GM21528 (cell line): ENCODE measurements around the gene PLCB1.
A peak's percentile ranks its signal among the peaks of the same experiment; 100 is the strongest.

Source experiments
- ATAC-seq: cut with Tn5 transposase; IDR thresholded peaks from one replicate; pipeline ENCODE4 v1.9.1; 2021; ENCODE audit warnings: mild to moderate bottlenecking, moderate library complexity; ENCODE audit not compliant: unreplicated experiment, low FRiP score

PLCB1 gene

GRCh38 chr20:8128291-8129060 is 3.6 kb upstream of the PLCB1 start:
- ATAC-seq: no peak

DNA sequence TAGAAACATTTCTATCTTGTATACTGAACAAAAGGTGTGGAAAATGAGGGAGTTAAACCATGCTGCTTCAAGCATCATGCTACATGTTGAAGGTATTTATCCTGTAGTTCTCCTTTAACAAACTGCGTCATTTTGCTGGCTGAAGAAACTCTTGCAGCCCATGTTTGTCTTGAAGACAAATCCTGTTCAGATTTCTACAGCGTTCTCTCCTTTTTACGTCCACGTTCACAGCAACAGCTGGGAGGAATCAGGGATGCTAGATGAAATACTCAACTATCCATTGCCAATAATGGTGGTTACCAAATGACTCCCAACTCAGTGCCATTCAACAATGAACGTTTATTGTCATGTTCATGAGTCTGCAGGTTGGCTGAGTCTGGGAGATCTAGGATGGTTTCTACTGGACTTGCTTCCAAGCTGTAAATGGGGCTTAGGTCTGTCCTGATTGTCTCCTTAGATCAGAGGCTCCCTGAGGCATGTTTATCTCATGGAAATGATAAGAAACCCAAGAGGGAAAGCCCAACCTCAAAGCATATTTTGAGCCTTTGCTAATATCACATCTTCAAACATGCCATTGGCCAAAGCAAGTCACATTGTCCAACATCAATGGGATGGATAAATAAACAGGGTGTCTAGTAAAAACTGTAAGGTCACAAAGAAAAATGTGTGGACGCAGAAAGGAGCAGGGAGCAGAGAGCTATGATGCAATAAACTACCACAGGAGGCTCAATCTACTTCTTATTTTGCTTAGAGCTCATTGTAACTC is 2.7 kb upstream of the PLCB1 start:
- no peak for ATAC-seq

DNA sequence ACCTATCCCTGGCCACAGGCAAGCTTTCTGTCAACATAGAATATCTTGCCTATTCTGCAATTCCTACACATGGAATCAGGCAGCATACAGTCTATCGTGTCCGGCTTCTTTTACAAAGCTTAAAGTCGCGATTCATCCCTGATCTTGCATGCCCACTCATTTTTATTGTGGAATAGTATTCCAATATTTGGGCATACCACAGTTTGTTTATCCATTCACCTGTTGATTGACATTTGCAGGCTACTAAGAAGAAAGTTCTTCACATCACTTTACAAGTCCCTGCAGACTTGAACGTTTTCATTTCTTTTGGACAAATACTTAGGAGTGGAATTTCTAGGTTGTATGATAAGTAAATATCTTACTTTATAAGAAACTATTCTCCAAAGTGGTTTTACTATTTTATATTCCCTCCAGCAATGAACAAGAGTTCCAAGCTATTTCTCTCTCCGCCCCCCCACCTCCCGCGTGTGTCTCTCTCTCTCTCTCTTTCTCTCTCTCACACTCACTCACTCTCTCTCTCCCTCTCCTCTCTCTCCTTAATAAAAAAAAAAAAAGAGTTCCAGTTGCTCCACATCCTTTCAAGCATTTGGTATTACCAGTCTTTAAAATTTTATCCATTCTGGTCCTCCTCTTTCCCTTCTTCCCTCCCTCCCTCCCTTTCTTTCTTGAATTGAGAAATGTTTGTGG is 1.1 kb upstream of the PLCB1 start:
- ATAC-seq: no peak

DNA sequence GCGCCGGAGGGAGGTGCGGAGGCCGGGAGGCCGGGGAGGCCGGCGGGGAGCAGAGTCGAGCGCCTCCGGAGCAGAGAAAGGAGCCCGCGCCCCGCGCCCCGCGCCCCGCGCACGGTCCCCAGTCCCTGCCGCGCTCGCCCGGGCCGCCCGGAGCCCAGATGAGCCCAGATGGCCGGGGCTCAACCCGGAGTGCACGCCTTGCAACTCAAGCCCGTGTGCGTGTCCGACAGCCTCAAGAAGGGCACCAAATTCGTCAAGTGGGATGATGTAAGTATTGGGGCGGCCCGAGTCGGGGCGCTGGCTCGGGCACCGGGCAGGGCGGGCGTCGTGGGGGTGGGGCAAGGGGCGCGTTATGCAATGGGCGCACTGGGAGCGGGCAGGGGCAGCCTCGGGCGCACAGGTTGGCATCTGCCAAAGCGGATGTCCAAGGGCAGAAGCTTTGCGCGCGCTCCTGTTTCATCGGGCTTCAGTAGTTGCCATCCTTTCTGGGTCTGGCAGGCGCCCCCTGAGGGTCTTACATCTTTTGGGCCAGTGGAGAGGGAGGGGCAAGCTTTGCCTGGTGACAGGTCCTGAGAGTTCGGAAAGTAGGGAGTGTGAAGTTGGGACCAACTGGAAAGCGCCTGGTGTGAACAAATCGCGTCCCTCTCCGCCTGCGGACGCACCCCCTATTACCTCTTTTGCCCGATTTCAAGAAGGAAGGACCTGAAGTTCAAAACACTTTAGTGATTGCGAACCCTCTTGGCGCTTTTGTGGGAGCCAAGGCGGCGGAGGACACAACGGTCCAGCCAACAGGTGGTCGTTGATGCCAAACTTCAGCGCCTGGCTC is 631 bp downstream of the PLCB1 start:
- peak; percentile 3 for ATAC-seq

GRCh38 chr20:8133310-8133768 is 1.3 kb downstream of the PLCB1 start:
- ATAC-seq: no peak

DNA sequence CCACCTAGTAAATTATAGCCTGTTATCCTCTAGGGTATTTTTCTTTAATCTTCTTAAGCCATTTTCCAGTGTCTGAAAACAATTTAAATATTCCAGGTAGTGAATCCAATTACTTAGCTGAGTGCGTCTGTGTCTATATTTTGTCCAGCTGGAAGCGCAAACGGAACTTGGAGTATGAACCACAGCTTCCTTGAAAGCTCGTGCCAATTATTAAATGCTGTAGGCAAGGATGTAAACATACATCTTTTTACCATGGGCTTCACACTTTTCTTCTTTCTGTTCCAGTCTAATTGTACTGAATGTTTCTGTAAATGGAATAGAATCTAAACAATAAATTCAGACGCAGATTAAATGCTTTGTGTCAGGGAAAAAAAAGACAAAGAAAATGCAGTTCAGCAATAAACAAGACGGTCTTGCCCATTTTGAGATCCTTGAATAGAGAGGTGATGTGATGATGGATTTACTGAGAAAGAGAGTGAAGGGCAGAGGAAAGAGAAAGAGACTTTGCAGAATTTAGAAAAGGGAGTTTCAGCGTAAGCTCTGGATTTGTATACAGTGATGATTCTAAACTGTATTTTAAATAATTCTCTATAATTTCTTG is 1.9 kb downstream of the PLCB1 start:
- no peak for ATAC-seq

- ATAC-seq: no peak
Measured at GRCh38 chr20:8139899-8140298, 7.8 kb downstream of the PLCB1 start.

GRCh38 chr20:8143474-8143873 is 11.4 kb downstream of the PLCB1 start:
- ATAC-seq: no peak

DNA sequence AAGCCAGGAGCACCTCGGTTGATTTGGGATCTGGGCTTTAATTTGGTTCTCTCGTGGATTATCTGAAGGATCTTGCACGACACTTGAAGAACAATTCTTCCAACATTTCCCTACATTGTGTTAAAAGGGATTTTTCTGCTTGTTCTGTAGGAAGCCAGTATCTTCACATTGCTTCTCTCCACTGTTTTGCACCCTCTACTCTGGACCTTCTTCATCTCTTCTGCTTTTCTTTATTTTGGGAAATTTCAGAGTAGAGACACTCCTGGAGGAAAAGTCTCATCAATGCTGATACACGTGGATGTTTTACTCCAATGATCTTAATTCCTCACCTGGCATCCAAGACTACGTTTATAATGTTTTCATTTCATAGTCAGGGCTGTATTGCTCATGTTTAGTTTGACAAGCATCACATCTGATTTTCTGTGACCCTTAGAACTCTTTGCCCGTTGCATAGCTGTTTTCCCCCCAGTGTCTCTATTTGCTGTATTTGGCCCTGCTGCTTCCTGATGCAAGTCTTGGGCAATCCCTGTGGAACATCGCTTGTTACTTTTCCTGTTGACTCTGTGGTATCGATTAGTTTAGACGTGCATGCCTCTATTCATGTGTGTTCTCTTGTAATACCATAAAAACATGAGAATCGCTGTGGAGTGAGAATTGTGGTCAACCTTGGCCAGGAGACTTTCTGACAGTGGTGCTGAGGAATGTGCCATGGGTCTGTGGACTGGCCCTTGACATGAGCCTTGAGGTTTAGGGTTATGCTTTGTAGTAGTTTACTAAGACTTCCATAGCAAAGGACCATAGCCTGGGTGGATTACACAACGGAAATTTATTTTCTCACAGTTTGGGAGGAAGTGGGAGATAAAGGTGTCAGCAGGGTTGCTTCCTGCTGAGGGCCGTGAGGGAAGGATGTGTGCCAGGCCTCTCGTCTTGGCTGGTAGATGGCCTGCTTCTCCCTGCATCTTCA is 12.5 kb downstream of the PLCB1 start:
- no peak for ATAC-seq

DNA sequence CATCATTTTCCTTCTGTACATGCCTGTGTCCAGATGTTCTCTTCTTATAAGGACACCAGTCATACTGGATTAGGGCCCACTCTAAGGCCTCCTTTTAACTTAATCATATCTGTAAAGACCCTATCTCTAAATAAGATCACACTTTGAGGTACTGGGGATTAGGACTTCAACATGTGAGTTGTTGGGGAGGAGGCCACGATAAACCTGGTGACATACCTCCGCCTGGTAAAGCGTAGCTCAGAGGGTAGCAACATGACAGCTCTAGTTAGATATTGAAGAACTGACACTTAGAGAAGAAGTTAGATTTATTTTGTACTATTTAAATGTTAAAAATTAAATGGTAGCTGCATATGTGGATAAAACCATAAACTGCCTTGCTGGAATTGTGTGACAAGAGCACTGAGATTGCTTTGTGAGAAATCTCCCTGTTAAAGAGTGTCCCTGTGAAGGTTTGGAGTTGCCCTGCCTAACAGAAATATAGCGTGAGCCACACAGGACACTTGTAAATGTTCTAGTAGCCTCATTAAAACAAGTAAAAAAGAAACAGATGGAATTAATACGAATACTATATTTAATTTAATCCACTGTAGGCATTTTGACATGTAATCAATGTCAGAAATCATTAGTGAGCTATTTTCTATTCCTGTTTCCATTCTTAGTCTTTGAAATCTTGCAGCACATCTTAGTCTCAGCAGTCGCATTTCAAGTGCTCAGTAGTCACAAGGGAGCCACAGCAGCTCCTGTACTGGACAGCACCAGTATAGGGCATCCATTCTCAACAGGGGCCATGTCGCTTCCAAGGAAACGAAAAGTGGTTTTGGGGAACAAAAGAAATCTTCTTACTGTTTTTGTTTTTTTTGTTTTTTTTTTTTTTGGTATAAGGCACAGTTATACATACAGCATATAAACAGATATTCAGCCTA is 13.4 kb downstream of the PLCB1 start:
- ATAC-seq: no peak

DNA sequence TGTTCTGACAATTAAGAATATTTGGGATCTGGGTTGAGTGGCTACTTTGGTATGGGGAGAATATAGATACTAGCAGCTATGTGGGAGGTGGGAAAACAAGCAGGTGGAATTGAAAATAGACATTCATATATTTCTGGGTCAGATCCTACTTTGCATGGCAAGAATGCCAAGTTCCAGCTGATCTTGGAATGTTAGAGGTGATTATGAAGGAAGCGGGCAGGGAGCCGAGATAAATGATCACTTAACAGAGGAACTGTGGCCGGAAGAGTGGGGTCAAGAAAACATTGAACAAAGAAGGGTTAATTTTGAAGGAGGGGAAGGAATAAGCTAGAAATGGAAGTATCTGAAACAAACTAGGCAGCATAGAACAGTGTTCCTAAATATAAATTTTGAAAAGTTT is 15.4 kb downstream of the PLCB1 start:
- no peak for ATAC-seq

- ATAC-seq: no peak
Measured at GRCh38 chr20:8148501-8148900, 16.4 kb downstream of the PLCB1 start.

DNA sequence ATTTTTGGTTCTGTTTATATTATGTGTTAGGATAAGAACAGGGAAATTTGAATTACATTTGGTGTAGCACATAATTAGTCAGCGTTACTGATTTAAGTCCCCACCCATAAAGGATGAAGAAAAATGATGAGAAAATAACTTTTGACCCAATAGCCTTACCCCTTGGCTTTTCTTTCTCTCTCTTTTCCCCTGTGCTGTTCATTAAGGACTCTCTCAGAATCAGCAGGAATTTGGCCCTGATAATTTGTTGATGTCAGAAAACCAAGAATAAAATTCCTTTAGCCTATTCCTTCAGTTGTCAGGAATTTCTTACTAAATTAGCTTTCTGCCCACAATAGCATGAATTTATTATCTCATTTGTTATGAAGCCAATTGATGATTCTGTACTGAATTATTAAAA is 18.5 kb downstream of the PLCB1 start:
- no peak for ATAC-seq

DNA sequence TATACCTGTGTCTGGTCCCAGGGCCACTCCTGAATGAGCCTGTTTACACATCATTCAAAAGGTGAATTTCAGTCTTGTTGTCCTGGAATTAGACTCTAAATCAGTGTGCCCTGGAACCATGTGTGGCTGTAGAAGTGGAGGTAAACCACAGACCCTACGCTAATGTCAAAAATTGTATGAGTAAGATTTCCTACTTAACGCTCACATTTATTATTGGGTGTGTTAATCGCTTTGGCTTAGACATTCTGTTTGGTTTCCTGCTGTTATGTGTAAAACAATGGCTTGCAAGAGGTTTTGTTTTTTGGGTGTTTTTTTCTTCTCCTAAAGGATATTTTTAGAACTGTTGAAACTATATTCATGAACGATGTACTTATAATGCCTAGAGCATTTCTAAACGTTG is 19.3 kb downstream of the PLCB1 start:
- no peak for ATAC-seq

DNA sequence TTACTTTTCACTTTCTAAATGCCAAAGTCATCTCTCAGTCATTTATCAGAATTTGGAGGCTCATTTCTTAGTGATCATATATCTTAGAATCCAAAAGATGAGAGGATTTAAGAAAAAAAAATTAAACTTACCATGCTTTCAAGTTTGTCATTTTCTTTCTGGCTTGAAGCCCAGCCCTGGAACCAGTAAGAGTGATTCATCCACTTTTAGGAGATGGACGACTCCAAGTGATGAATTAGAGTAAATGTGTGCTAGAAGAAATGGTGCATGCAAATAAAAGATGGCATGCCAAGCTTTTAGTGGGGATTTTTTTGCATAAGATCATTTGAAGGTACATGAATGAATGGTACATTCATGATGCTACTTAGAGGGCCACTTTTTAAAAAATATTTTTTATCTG is 20.1 kb downstream of the PLCB1 start:
- no peak for ATAC-seq

- no peak for ATAC-seq
Measured at GRCh38 chr20:8152847-8153246, 20.8 kb downstream of the PLCB1 start.

GRCh38 chr20:8153281-8153908 is 21.3 kb downstream of the PLCB1 start:
- no peak for ATAC-seq
